HG02938 (cell line): ENCODE data around the gene ALPL.

Experiments
- ATAC-seq: cut with Tn5 transposase; IDR thresholded peaks from one replicate; pipeline ENCODE4 v1.9.1; 2021; ENCODE audit warnings: mild to moderate bottlenecking, moderate library complexity; ENCODE audit not compliant: unreplicated experiment

The ALPL gene

GRCh38 chr1:21614419-21615115 is 105.3 kb downstream of the ALPL start:
- ATAC-seq = no peak

GRCh38 chr1:21616372-21616771 is 107.1 kb downstream of the ALPL start:
- ATAC-seq = no peak

- ATAC-seq = no peak
Observed at GRCh38 chr1:21617126-21617738, 108.0 kb downstream of the ALPL start.

- ATAC-seq = no peak
Observed at GRCh38 chr1:21618059-21618458, 108.8 kb downstream of the ALPL start.

GRCh38 chr1:21618561-21619374 is 109.5 kb downstream of the ALPL start:
- no peak for ATAC-seq

- no peak for ATAC-seq
Observed at GRCh38 chr1:21619375-21619947, 110.2 kb downstream of the ALPL start.

GRCh38 chr1:21620011-21620410 is 110.8 kb downstream of the ALPL start:
- ATAC-seq = no peak

GRCh38 chr1:21620496-21620895 is 111.3 kb downstream of the ALPL start:
- no peak for ATAC-seq

- ATAC-seq = no peak
Observed at GRCh38 chr1:21621051-21621450, 111.8 kb downstream of the ALPL start.

GRCh38 chr1:21621761-21622436 is 112.7 kb downstream of the ALPL start:
- no peak for ATAC-seq

GRCh38 chr1:21622466-21623315 is 113.5 kb downstream of the ALPL start:
- ATAC-seq = no peak

- no peak for ATAC-seq
Observed at GRCh38 chr1:21623410-21623961, 114.3 kb downstream of the ALPL start.

GRCh38 chr1:21624571-21625389 is 115.6 kb downstream of the ALPL start:
- no peak for ATAC-seq

GRCh38 chr1:21625390-21626190 is 116.4 kb downstream of the ALPL start:
- no peak for ATAC-seq

GRCh38 chr1:21626921-21627339 is 117.7 kb downstream of the ALPL start:
- ATAC-seq = no peak
